HepG2 (cell line): ENCODE results near the gene FXYD5. TPM values are rescaled to one million over a fixed set of nuclear protein-coding genes. Genes with fewer than 3 reads are reported as not detected.

Experiments
- ATAC-seq: fragments of 200-7000 bp; cut with Tn5 transposase; 3 replicates; pipeline ENCODE4 v1.9.1; 2020; ENCODE audit warnings: mild to moderate bottlenecking, moderate library complexity
- BruUV-seq: library from RNA; stranded (reverse); fragments of 400-500 nt; replicated peaks from 2 replicates; lab custom pipeline; 2021; lab: Mats Ljungman, UMichigan
- CTCF ChIA-PET: fragments of 300-600 bp; formaldehyde crosslinking; extraction: SDS; loops from one replicate; lab custom pipeline; 2021; ENCODE audit warnings: low total read pairs, inconsistent platforms, low intra/inter-chr PET ratio; lab: Yijun Ruan, JAX
- POLR2A ChIA-PET: fragments of 350-600 bp; sonication (Branson Sonifier 250); formaldehyde crosslinking; loops from one replicate; lab custom pipeline; 2020; ENCODE audit warnings: antibody characterized with exemption, inconsistent platforms; lab: Yijun Ruan, JAX
- DNase-seq: peaks from one replicate; pipeline ENCODE4 v3.0.0-alpha.2; 2015; ENCODE audit warnings: low spot score
- FAIRE-seq: peaks from 3 replicates; lab custom pipeline; 2011; peaks lifted over from hg19 to GRCh38; lab: Jason Lieb, UNC
- H2AFZ ChIP-seq: one replicate; pipeline ENCODE4 v1.6.1; 2011; ENCODE audit warnings: low read length, inconsistent platforms
- H3K27ac ChIP-seq: fragments of 300-600 bp; 3 replicates; pipeline ENCODE4 v1.8.0; 2011; ENCODE audit warnings: mixed run types, mild to moderate bottlenecking, mixed read lengths, low read length, inconsistent platforms; ENCODE audit not compliant: insufficient read depth; ENCODE audit errors: extremely low read length
- H3K27me3 ChIP-seq, 2 experiments: fragments of 200-600 bp in 1 of 2; 2 replicates in 1 of 2; 3 replicates in 1 of 2; pipeline versions ENCODE4 v1.6.0 to v1.8.0; 2011; ENCODE audit warnings: low read length in 2 of 2, mild to moderate bottlenecking in 2 of 2, moderate library complexity in 2 of 2, inconsistent platforms in 1 of 2; ENCODE audit not compliant: insufficient read depth in 2 of 2, control insufficient read depth in 1 of 2
- H3K36me3 ChIP-seq, 2 experiments: fragments of 200-600 bp in 1 of 2; replicated peaks in 1 of 2; 2 replicates in 1 of 2; 3 replicates in 1 of 2; pipeline versions ENCODE4 v1.5.1 to v1.8.0; 2011; ENCODE audit warnings: low read length in 2 of 2, inconsistent platforms in 1 of 2; ENCODE audit not compliant: insufficient read depth in 2 of 2, control insufficient read depth in 1 of 2
- H3K4me1 ChIP-seq: 2 replicates; pipeline ENCODE4 v1.5.1; 2012; ENCODE audit warnings: low read length, inconsistent platforms; ENCODE audit not compliant: insufficient read depth
- H3K4me2 ChIP-seq: 2 replicates; pipeline ENCODE4 v1.6.0; 2011; ENCODE audit warnings: low read depth, low read length, inconsistent platforms
- H3K4me3 ChIP-seq, 3 experiments: fragments of 200-600 bp in 1 of 3; sonication (generic), shearing (Covaris generic) in 1 of 3; replicated peaks in 1 of 3; 2 replicates each; pipeline ENCODE4 v1.5.1; 2011 to 2016; ENCODE audit warnings: low read length in 3 of 3, inconsistent platforms in 2 of 3, low read depth in 2 of 3, mild to moderate bottlenecking in 2 of 3, control low read depth in 1 of 3, mixed read lengths in 1 of 3; ENCODE audit not compliant: insufficient read depth in 1 of 3
- H3K79me2 ChIP-seq: one replicate; pipeline ENCODE4 v1.6.1; 2011; ENCODE audit warnings: low read length, inconsistent platforms; ENCODE audit not compliant: insufficient read depth
- H3K9ac ChIP-seq: 2 replicates; pipeline ENCODE4 v1.6.0; 2011; ENCODE audit warnings: mild to moderate bottlenecking, low read depth, low read length, inconsistent platforms; ENCODE audit not compliant: insufficient read depth
- H3K9me3 ChIP-seq: 2 replicates; pipeline ENCODE4 v1.5.1; 2012; ENCODE audit warnings: mild to moderate bottlenecking, low read length
- H4K20me1 ChIP-seq: 2 replicates; pipeline ENCODE4 v1.6.0; 2011; ENCODE audit warnings: inconsistent platforms, mild to moderate bottlenecking, low read length, moderate library complexity; ENCODE audit not compliant: insufficient read depth
- ARID4A ChIP-seq: sonication (generic); formaldehyde crosslinking; IDR thresholded peaks from 2 replicates; pipeline ENCODE4 v1.5.0; 2020; ENCODE audit warnings: mild to moderate bottlenecking, missing genetic modification reagents, borderline replicate concordance
- ARNTL ChIP-seq: sonication (generic); formaldehyde crosslinking; IDR thresholded peaks from 2 replicates; pipeline ENCODE4 v1.4.0; 2020; ENCODE audit warnings: mild to moderate bottlenecking, missing genetic modification reagents
- HMGA1 ChIP-seq: sonication (generic); formaldehyde crosslinking; conservative IDR thresholded peaks from 2 replicates; pipeline ENCODE4 v1.4.0; 2020; ENCODE audit warnings: missing genetic modification reagents
- IKZF4 ChIP-seq: sonication (generic); formaldehyde crosslinking; IDR thresholded peaks from 2 replicates; pipeline ENCODE4 v1.5.1; 2020; ENCODE audit warnings: borderline replicate concordance, mild to moderate bottlenecking, low read depth, missing genetic modification reagents; ENCODE audit errors: not compliant biosample characterization
- KLF13 ChIP-seq: sonication (generic); formaldehyde crosslinking; IDR thresholded peaks from 2 replicates; pipeline ENCODE4 v1.4.0; 2020; ENCODE audit warnings: mild to moderate bottlenecking, missing genetic modification reagents
- NR3C1 ChIP-seq: sonication (generic); formaldehyde crosslinking; IDR thresholded peaks from 2 replicates; pipeline ENCODE4 v1.4.0; 2020; ENCODE audit warnings: missing genetic modification reagents
- TIGD3 ChIP-seq: sonication (generic); formaldehyde crosslinking; IDR thresholded peaks from 2 replicates; pipeline ENCODE4 v1.5.1; 2020; ENCODE audit warnings: mild to moderate bottlenecking, missing genetic modification reagents, borderline replicate concordance
- ZNF446 ChIP-seq: sonication (generic); formaldehyde crosslinking; IDR thresholded peaks from 2 replicates; pipeline ENCODE4 v1.5.0; 2020; ENCODE audit warnings: mild to moderate bottlenecking, missing genetic modification reagents
- ZNF704 ChIP-seq: sonication (generic); formaldehyde crosslinking; IDR thresholded peaks from 2 replicates; pipeline ENCODE4 v1.8.1; 2023; ENCODE audit warnings: mild to moderate bottlenecking, inconsistent platforms, moderate library complexity, missing genetic modification reagents, borderline replicate concordance
- WGBS: methylation state at CpG from one replicate; pipeline ENCODE4 v1.1.6; 2017; ENCODE audit warnings: low lambda C conversion rate; 5-methylcytosine and 5-hydroxymethylcytosine counted together
- in situ Hi-C: cut with HindIII; loops from 2 replicates; pipeline ENCODE4 v1.10.0; 2017; ENCODE audit warnings: low pct_unique_long_range_greater_than_20kb; ENCODE audit not compliant: extremely low pct_ligation_motif_present
- intact Hi-C: fragments of 100-400 bp; cut with micrococcal nuclease; formaldehyde crosslinking; loops from one replicate; pipeline ENCODE4 v1.10.0; 2022; ENCODE audit not compliant: unreplicated experiment
- polyA plus RNA-seq, 8 experiments: library from polyadenylated mRNA; depleted of rRNA in 3 of 8; stranded (reverse) in 7 of 8; unstranded in 1 of 8; fragments of >200 nt; fragmentation: Illumina TruSeq in 4 of 8; extraction: Trizol in 4 of 8; gene quantifications; 2 replicates each; pipeline versions ENCODE4 v1.2.1 to v1.2.3, GENCODE V29; 2011 to 2016; ENCODE audit warnings: low read depth in 4 of 8, missing spikeins in 1 of 8, mixed read lengths in 1 of 8; ENCODE audit not compliant: insufficient read depth in 1 of 8
- total RNA-seq, 5 experiments: library from RNA; depleted of rRNA; stranded (reverse); fragments of >200 nt; fragmentation: Illumina TruSeq; extraction: Trizol; gene quantifications; 2 replicates each; pipeline ENCODE4 v1.2.3, GENCODE V29; 2016; ENCODE audit warnings: low read depth in 1 of 5

Gene FXYD5
- total and polyA plus RNA-seq, 2 of the 13 experiments (the other 11 are each of a cell fraction or from before 2014, with no cell fraction given): 0.65 TPM; not detected in 1

GRCh38 chr19:35126624-35126959 is 27.9 kb upstream of the FXYD5 start:
- no CpG with 5 or more reads among the region's 20 CpGs for WGBS
- Histone ChIP-seq H3K27ac (no peak overlapping the region), H3K27me3 (no peaks in the 10 kb centered on the region), H3K79me2 (no peaks in the 10 kb centered on the region)
- in situ Hi-C loops: no loop called here
- CTCF ChIA-PET: no interaction called here
- POLR2A ChIA-PET: no interaction called here
- TF ChIP-seq TIGD3 (CRISPR knock-in tag): no peak
- TF ChIP-seq KLF13 (CRISPR knock-in tag): no peak
- TF ChIP-seq ZNF704 (CRISPR knock-in tag): no peak
- TF ChIP-seq IKZF4 (CRISPR knock-in tag): no peak
- TF ChIP-seq ARID4A (CRISPR knock-in tag): no peak
- TF ChIP-seq HMGA1 (CRISPR knock-in tag): no peak
- TF ChIP-seq ARNTL (CRISPR knock-in tag): no peak
- TF ChIP-seq NR3C1 (CRISPR knock-in tag): no peak
- TF ChIP-seq ZNF446 (CRISPR knock-in tag): no peak
- TF ChIP-seq, all 625 proteins: peak for 0
- Histone ChIP-seq H3K9me3 (no peaks in the 10 kb centered on the region), H4K20me1 (no peaks in the 10 kb centered on the region), H3K4me1 (peaks cover 88% of the 10 kb centered on the region), H2AFZ (no peak overlapping the region), H3K9ac (no peak overlapping the region), H3K4me2 (no peak overlapping the region), H3K4me3 (no peak overlapping the region), H3K36me3 (no peaks in the 10 kb centered on the region)
- no peak for DNase-seq
- intact Hi-C loops: no loop called here
- FAIRE-seq: no peak
- BruUV-seq: no TSS peak
- ATAC-seq: no peak
